SU-DHL-6 (cell line): ENCODE data around the gene RORC.

Experiments used
- EZH2phosphoT487 ChIP-seq: fragments of 200-600 bp; sonication (generic), shearing (Covaris generic); conservative IDR thresholded peaks from 2 replicates; pipeline ENCODE4 v1.6.1; 2018; ENCODE audit warnings: mild to moderate bottlenecking, antibody characterized with exemption, low read length, moderate library complexity, mixed read lengths
- TF ChIP-seq, protein P1 (sequence below): fragments of 200-600 bp; sonication (generic); IDR thresholded peaks from one replicate; pipeline ENCODE4 v1.5.1; 2017; ENCODE audit warnings: antibody characterized with exemption, mild to moderate bottlenecking, low read length, moderate library complexity; ENCODE audit not compliant: insufficient read depth, poor library complexity, severe bottlenecking

DNA sequence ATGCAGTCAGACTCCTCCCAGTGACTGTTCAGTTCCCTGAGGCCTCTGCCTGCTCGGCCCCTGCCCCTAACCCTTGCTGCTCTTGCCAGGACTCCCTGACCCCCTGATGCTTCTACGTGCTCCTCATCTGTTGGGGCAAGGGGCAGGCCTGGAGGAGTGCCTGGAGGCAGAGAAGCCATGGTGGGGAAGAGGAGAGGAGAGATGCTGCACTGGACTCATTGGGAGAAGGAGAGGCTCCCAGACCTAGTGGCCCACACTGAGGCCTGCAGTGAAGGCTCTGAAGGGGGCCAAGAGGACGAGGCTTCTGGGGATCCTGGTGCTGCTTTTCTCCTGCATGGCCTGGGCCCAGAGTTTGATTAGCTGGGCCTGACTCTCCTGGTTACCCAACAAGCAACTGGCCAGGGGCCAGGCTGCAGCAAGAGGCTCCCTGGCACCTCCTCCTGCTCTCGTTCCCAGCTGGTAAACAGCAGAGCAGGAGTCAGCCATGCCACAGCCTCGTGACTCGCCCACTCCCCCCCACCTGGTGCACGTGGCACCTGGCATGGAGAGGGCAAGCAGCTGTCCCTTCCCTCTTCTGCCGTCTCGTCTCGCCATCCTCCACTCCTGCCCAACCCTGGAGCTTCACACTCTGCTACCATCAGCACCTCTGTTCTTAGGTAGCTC lies 847 bp upstream of the RORC start:
- TF ChIP-seq, protein P1, sequence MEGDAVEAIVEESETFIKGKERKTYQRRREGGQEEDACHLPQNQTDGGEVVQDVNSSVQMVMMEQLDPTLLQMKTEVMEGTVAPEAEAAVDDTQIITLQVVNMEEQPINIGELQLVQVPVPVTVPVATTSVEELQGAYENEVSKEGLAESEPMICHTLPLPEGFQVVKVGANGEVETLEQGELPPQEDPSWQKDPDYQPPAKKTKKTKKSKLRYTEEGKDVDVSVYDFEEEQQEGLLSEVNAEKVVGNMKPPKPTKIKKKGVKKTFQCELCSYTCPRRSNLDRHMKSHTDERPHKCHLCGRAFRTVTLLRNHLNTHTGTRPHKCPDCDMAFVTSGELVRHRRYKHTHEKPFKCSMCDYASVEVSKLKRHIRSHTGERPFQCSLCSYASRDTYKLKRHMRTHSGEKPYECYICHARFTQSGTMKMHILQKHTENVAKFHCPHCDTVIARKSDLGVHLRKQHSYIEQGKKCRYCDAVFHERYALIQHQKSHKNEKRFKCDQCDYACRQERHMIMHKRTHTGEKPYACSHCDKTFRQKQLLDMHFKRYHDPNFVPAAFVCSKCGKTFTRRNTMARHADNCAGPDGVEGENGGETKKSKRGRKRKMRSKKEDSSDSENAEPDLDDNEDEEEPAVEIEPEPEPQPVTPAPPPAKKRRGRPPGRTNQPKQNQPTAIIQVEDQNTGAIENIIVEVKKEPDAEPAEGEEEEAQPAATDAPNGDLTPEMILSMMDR: no peak
- no peak for TF ChIP-seq EZH2phosphoT487
